ENCODE data around the gene MAP3K3.

The MAP3K3 gene

GRCh38 chr17:63641692-63642448 is 19.7 kb downstream of the MAP3K3 start:
- Histone ChIP-seq H3K4me3 (ENCODE audit: low read length) (no peak overlapping the region), H3K9ac (ENCODE audit: low read depth, low read length) (no peak overlapping the region), H3K36me3 (ENCODE audit: insufficient read depth, low read length) (peaks cover 5% of the 10 kb centered on the region), H3K4me1 (ENCODE audit: control insufficient read depth, insufficient read depth, low read length) (no peaks in the 10 kb centered on the region), H3K9me3 (replicated peaks; ENCODE audit: low read length) (no peaks in the 10 kb centered on the region), H3K4me2 (ENCODE audit: low read length) (no peak overlapping the region), H3K27me3 (ENCODE audit: control insufficient read depth, insufficient read depth, low read length) (no peaks in the 10 kb centered on the region)

DNA sequence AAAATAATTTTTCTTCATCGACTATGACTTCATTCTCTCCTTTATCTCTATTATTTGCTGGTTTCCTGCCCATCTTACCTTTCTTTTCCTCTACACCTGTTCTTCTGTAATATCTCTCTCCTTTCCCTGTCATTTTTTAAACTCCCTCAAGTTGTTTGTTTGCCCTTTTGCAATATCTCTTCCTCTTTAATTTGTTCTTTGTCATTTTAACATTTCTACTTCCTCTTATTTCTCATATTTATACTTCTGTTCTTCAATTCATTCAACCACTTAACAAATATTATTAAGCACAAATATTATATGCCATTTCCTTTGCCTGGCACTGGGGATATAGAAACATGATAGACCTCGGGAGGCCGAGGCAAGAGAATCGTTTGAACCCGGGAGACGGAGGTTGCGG is 22.6 kb downstream of the MAP3K3 start:
- no peak overlapping the region for H3K4me2 ChIP-seq (ENCODE audit: low read length)
- H3K36me3 ChIP-seq (ENCODE audit: insufficient read depth, low read length), result no peaks in the 10 kb centered on the region
- H3K9ac ChIP-seq (ENCODE audit: low read depth, low read length), result no peak overlapping the region
- no peaks in the 10 kb centered on the region for H3K27me3 ChIP-seq (ENCODE audit: control insufficient read depth, insufficient read depth, low read length)
- no peaks in the 10 kb centered on the region for H3K4me1 ChIP-seq (ENCODE audit: control insufficient read depth, insufficient read depth, low read length)
- H3K9me3 ChIP-seq (replicated peaks; ENCODE audit: low read length), result no peaks in the 10 kb centered on the region
- H3K4me3 ChIP-seq (ENCODE audit: low read length), result no peak overlapping the region

DNA sequence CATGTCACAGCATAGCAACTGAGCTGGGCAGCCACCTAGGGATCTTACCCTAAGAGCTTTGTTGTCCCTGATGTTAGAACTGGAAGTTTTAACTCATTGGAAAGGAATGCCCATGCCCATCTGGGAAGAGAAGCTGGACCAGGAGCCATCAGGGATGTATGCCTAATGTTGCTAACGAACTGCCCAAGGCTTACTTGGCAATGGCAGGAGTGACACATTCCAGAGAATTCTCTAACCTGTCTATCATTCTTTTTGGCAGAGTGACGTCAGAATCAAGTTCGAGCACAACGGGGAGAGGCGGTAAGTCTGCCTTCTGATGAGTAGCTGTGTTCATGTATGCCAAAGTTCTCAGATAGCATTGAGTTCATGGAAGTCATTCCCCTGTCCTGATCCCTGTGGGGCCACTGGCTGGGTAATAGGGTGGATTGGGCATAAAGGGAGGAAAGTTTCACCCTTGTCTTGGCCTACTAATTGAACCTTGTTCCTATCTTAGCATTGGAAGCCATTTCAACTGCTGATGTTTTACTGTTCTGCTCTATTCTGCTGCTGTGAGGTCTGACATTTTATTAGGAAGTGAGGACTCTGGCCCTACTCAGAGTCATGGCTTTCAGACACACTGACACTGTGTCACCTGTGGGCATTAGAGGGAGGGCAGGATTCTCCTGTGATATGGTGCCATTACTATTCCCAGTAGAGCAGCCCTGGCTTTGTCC is 23.7 kb downstream of the MAP3K3 start:
- peaks cover under 1% of the 10 kb centered on the region for H3K36me3 ChIP-seq (ENCODE audit: insufficient read depth, low read length)
- no peaks in the 10 kb centered on the region for H3K27me3 ChIP-seq (ENCODE audit: control insufficient read depth, insufficient read depth, low read length)
- no peak overlapping the region for H3K4me2 ChIP-seq (ENCODE audit: low read length)
- no peaks in the 10 kb centered on the region for H3K9me3 ChIP-seq (replicated peaks; ENCODE audit: low read length)
- no peak overlapping the region for H3K9ac ChIP-seq (ENCODE audit: low read depth, low read length)
- H3K4me3 ChIP-seq (ENCODE audit: low read length), result no peak overlapping the region
- no peaks in the 10 kb centered on the region for H3K4me1 ChIP-seq (ENCODE audit: control insufficient read depth, insufficient read depth, low read length)

DNA sequence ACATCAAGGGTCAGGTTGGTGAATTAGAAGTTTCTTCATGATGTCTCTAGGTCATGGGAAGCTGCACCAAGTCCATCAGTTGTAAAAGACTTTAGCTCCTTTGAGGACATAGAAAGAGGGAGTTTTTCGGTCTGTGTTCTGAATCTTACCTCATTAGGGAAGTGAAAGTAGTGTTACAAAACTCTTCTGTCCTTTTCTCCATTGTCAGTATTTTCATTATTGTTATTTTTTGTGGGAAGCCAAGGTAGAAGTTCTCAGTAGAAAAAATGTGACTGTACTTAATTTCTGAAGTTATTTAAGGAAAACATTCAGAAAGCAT is 24.2 kb downstream of the MAP3K3 start:
- Histone ChIP-seq H3K9me3 (replicated peaks; ENCODE audit: low read length) (no peaks in the 10 kb centered on the region), H3K9ac (ENCODE audit: low read depth, low read length) (no peak overlapping the region), H3K4me1 (ENCODE audit: control insufficient read depth, insufficient read depth, low read length) (no peaks in the 10 kb centered on the region), H3K36me3 (ENCODE audit: insufficient read depth, low read length) (peaks cover 3% of the 10 kb centered on the region), H3K27me3 (ENCODE audit: control insufficient read depth, insufficient read depth, low read length) (no peaks in the 10 kb centered on the region), H3K4me2 (ENCODE audit: low read length) (no peak overlapping the region), H3K4me3 (ENCODE audit: low read length) (no peak overlapping the region)

DNA sequence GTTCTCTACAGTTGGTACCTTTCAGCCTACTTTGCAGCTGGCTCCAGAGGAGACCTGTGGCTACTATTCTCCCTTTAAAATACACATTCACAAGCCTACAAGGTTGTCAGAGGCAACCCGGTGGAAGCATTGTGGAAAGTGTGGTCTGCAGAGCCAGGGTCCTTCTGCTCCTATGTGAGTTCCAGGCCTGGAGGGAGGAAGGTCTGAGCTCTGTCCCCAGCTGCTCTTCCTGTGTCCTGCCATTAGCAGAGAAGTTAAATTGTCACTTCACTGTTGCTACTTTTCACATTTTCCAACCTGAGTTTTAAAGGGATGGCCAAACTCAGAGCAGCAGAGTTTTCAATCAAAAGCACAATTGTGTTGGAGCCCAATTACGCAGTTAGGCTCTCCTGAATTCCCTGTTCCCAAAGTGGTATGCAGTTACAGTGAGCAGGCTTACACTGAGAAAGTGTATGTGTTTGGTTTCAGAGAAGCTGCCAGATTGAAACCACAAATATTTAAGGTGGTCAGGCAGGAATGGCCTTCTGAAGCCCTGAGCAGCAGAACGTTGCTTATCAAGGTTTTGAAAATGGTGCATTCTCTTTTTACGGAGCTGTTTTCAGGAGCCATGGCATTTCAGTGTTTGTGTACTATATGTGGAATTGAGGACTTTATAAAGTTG is 25.0 kb downstream of the MAP3K3 start:
- Histone ChIP-seq H3K4me1 (ENCODE audit: control insufficient read depth, insufficient read depth, low read length) (no peaks in the 10 kb centered on the region), H3K27me3 (ENCODE audit: control insufficient read depth, insufficient read depth, low read length) (no peaks in the 10 kb centered on the region)

DNA sequence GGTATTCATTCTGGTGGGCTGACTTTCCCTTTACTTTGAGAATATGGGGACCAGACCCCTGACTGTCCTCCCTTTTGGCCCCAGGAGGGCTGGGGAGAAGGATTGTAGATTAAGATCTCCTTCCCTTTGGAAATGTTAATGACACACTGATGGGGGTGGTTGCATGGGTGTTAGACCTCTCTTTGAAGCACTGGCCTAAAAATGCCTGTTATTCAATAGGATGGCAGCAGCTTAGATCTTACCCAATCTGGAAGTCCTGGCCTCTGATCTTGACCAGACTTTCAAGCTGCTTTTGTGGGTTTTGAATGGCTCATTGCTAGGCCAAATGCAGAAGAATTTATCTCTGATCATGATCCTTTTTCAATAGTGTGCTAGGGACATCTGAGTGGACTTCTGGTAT is 25.7 kb downstream of the MAP3K3 start:
- peaks cover 3% of the 10 kb centered on the region for H3K36me3 ChIP-seq (ENCODE audit: insufficient read depth, low read length)
- no peaks in the 10 kb centered on the region for H3K9me3 ChIP-seq (replicated peaks; ENCODE audit: low read length)
- H3K4me2 ChIP-seq (ENCODE audit: low read length), result no peak overlapping the region
- H3K9ac ChIP-seq (ENCODE audit: low read depth, low read length), result no peak overlapping the region
- H3K4me1 ChIP-seq (ENCODE audit: control insufficient read depth, insufficient read depth, low read length), result no peaks in the 10 kb centered on the region
- H3K27me3 ChIP-seq (ENCODE audit: control insufficient read depth, insufficient read depth, low read length), result no peaks in the 10 kb centered on the region
- no peak overlapping the region for H3K4me3 ChIP-seq (ENCODE audit: low read length)

More for the DNA sequence above, 25.0 kb downstream of the MAP3K3 start:
- H3K4me2 ChIP-seq (ENCODE audit: low read length), result no peak overlapping the region
- no peak overlapping the region for H3K9ac ChIP-seq (ENCODE audit: low read depth, low read length)
- H3K36me3 ChIP-seq (ENCODE audit: insufficient read depth, low read length), result peaks cover 3% of the 10 kb centered on the region
- H3K9me3 ChIP-seq (replicated peaks; ENCODE audit: low read length), result no peaks in the 10 kb centered on the region
- no peak overlapping the region for H3K4me3 ChIP-seq (ENCODE audit: low read length)

- Histone ChIP-seq H3K9ac (ENCODE audit: low read depth, low read length) (no peak overlapping the region), H3K9me3 (replicated peaks; ENCODE audit: low read length) (no peaks in the 10 kb centered on the region), H3K36me3 (ENCODE audit: insufficient read depth, low read length) (peaks cover 8% of the 10 kb centered on the region), H3K4me3 (ENCODE audit: low read length) (no peak overlapping the region), H3K27me3 (ENCODE audit: control insufficient read depth, insufficient read depth, low read length) (no peaks in the 10 kb centered on the region), H3K4me2 (ENCODE audit: low read length) (no peak overlapping the region), H3K4me1 (ENCODE audit: control insufficient read depth, insufficient read depth, low read length) (no peaks in the 10 kb centered on the region)
Measured at GRCh38 chr17:63649813-63650212, 27.6 kb downstream of the MAP3K3 start.

DNA sequence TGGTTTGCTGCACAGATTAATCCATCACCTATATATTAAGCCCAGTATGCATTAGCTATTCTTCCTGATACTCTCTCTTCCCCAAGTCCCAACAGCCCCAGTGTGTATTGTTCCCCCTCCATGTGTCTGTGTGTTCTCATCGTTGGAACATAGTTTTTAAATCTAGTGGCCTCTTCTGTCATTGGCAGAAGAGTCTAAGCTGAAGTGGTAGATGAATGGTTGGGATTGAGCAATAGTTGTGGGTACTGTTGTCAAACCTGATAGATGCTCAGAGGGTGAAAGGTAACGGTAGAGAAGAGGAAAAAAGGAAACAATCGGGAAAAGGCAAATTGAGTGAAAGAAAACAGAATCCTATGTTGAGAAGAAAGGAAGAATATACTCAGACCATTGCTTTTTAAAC is 29.9 kb downstream of the MAP3K3 start:
- no peaks in the 10 kb centered on the region for H3K27me3 ChIP-seq (ENCODE audit: control insufficient read depth, insufficient read depth, low read length)
- no peak overlapping the region for H3K4me2 ChIP-seq (ENCODE audit: low read length)
- no peak overlapping the region for H3K4me3 ChIP-seq (ENCODE audit: low read length)
- peaks cover 11% of the 10 kb centered on the region for H3K36me3 ChIP-seq (ENCODE audit: insufficient read depth, low read length)
- H3K4me1 ChIP-seq (ENCODE audit: control insufficient read depth, insufficient read depth, low read length), result no peaks in the 10 kb centered on the region
- H3K9ac ChIP-seq (ENCODE audit: low read depth, low read length), result no peak overlapping the region
- H3K9me3 ChIP-seq (replicated peaks; ENCODE audit: low read length), result no peaks in the 10 kb centered on the region

DNA sequence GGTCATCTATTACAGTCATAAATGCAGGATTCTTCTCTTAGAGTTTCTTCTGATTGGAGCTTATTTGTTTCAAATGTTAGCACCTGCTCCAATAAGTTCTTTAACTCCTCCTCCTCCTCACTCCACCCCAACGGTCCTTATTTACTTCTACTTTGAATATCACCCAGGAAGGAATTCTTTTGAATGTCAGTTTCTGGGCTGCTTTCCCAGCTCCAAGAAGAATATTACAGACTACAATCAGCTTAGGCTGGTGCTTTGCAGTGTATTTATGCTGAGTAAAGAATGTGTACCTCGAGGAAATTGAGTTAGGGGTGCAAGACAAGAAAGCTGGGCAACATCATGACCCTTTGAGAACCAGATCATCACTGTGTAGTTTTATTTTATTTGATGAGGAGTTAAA is 30.8 kb downstream of the MAP3K3 start:
- Histone ChIP-seq H3K27me3 (ENCODE audit: control insufficient read depth, insufficient read depth, low read length) (no peaks in the 10 kb centered on the region), H3K9me3 (replicated peaks; ENCODE audit: low read length) (no peaks in the 10 kb centered on the region), H3K4me3 (ENCODE audit: low read length) (no peak overlapping the region), H3K4me2 (ENCODE audit: low read length) (no peak overlapping the region), H3K9ac (ENCODE audit: low read depth, low read length) (no peak overlapping the region), H3K4me1 (ENCODE audit: control insufficient read depth, insufficient read depth, low read length) (no peaks in the 10 kb centered on the region), H3K36me3 (ENCODE audit: insufficient read depth, low read length) (peaks cover 16% of the 10 kb centered on the region)

DNA sequence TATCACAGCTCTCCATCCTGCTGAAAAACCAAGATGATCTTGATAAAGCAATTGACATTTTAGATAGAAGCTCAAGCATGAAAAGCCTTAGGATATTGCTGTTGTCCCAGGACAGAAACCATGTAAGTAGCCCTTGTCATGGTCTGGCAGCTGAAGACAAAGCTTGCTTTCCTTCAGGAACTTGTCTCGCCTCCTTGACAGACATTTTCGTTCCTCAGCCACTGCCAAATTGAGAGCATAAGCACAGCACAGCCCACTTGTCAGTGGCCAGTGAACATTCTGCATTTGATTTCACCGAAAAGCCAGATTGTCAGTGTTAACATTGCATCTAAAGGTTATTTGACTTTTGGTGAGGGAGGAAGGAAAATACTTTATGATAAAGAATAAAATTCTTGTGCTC is 35.6 kb downstream of the MAP3K3 start:
- H3K4me2 ChIP-seq (ENCODE audit: low read length), result no peak overlapping the region
- no peak overlapping the region for H3K4me3 ChIP-seq (ENCODE audit: low read length)
- H3K36me3 ChIP-seq (ENCODE audit: insufficient read depth, low read length), result peaks cover 18% of the 10 kb centered on the region
- H3K9me3 ChIP-seq (replicated peaks; ENCODE audit: low read length), result no peaks in the 10 kb centered on the region
- H3K27me3 ChIP-seq (ENCODE audit: control insufficient read depth, insufficient read depth, low read length), result no peaks in the 10 kb centered on the region
- no peak overlapping the region for H3K9ac ChIP-seq (ENCODE audit: low read depth, low read length)
- H3K4me1 ChIP-seq (ENCODE audit: control insufficient read depth, insufficient read depth, low read length), result no peaks in the 10 kb centered on the region

DNA sequence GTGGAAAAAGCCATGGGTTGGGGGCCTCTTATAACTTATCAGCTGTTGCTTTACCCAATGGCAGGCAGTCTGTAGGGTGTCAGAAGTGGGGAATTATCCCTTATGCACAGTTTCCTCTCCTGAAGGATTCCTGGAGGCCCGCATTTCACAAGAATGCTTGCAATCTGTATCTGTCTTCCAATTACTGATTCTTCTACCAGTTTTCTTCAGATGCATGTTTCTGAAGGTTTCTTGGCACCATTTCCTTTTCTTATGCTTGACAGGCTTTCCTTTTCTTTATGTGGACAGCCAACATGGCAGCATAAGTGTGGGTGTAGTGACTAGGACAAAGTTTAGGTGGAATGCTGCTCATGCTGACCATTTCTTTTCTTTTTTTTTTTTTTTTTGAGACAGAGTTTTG is 36.1 kb downstream of the MAP3K3 start:
- no peaks in the 10 kb centered on the region for H3K4me1 ChIP-seq (ENCODE audit: control insufficient read depth, insufficient read depth, low read length)
- H3K4me2 ChIP-seq (ENCODE audit: low read length), result no peak overlapping the region
- H3K36me3 ChIP-seq (ENCODE audit: insufficient read depth, low read length), result peaks cover 18% of the 10 kb centered on the region

More for the DNA sequence above, 36.1 kb downstream of the MAP3K3 start:
- no peaks in the 10 kb centered on the region for H3K9me3 ChIP-seq (replicated peaks; ENCODE audit: low read length)
- no peaks in the 10 kb centered on the region for H3K27me3 ChIP-seq (ENCODE audit: control insufficient read depth, insufficient read depth, low read length)
- no peak overlapping the region for H3K9ac ChIP-seq (ENCODE audit: low read depth, low read length)
- no peak overlapping the region for H3K4me3 ChIP-seq (ENCODE audit: low read length)

All from skeletal muscle satellite cell (primary cell).